GM23338 (cell line): Measurements from ENCODE around the gene CYB5A. TPM values are rescaled to one million over a fixed set of nuclear protein-coding genes. Genes with fewer than 3 reads are reported as not detected.

ENCODE experiments used
- ATAC-seq: fragments of 200-7000 bp; cut with Tn5 transposase; 3 replicates; pipeline ENCODE4 v1.9.1; 2020
- DNase-seq: peaks from one replicate; pipeline ENCODE4 v3.0.0-alpha.2; 2015; ENCODE audit warnings: low spot score
- H2AFZ ChIP-seq: fragments of 200-600 bp; sonication (generic); 2 replicates; pipeline ENCODE4 v1.8.0; 2016; ENCODE audit warnings: antibody characterized with exemption, mild to moderate bottlenecking, moderate library complexity
- H3F3A ChIP-seq: fragments of 200-600 bp; sonication (generic); replicated peaks from 2 replicates; pipeline ENCODE4 v1.8.0; 2017; ENCODE audit warnings: antibody characterized with exemption, mixed run types, low read depth
- H3K27ac ChIP-seq: fragments of 200-600 bp; sonication (generic); 2 replicates; pipeline ENCODE4 v1.6.1; 2016; ENCODE audit warnings: low read depth
- H3K27me3 ChIP-seq: fragments of 200-600 bp; sonication (generic); 2 replicates; pipeline ENCODE4 v1.8.0; 2016; ENCODE audit warnings: mild to moderate bottlenecking, mixed run types, moderate library complexity; ENCODE audit not compliant: insufficient read depth
- H3K36me3 ChIP-seq: fragments of 200-600 bp; sonication (generic); 2 replicates; pipeline ENCODE4 v1.8.0; 2016; ENCODE audit warnings: mild to moderate bottlenecking; ENCODE audit not compliant: insufficient read depth
- H3K4me1 ChIP-seq: fragments of 200-600 bp; sonication (generic); 2 replicates; pipeline ENCODE4 v1.8.0; 2016; ENCODE audit warnings: mild to moderate bottlenecking, moderate library complexity; ENCODE audit not compliant: insufficient read depth
- H3K4me2 ChIP-seq: fragments of 200-600 bp; sonication (generic); 2 replicates; pipeline ENCODE4 v1.7.1; 2017; ENCODE audit warnings: mixed run types
- H3K4me3 ChIP-seq: fragments of 200-600 bp; sonication (generic); 2 replicates; pipeline ENCODE4 v1.6.1; 2016; ENCODE audit warnings: mixed run types
- H3K79me2 ChIP-seq: fragments of 200-600 bp; sonication (generic); replicated peaks from 2 replicates; pipeline ENCODE4 v1.8.0; 2017; ENCODE audit warnings: mild to moderate bottlenecking; ENCODE audit not compliant: insufficient read depth
- H3K9me2 ChIP-seq: fragments of 200-600 bp; sonication (generic); 2 replicates; pipeline ENCODE4 v1.8.0; 2017; ENCODE audit not compliant: insufficient read depth
- H4K20me1 ChIP-seq: fragments of 200-600 bp; sonication (generic); replicated peaks from 2 replicates; pipeline ENCODE4 v1.8.0; 2017; ENCODE audit warnings: mild to moderate bottlenecking; ENCODE audit not compliant: insufficient read depth
- H3K27ac Mint-ChIP-seq: 2 replicates; pipeline ENCODE4 v1.8.0; 2020; ENCODE audit warnings: inconsistent platforms, mild to moderate bottlenecking, moderate library complexity, mixed read lengths
- H3K27me3 Mint-ChIP-seq: 3 replicates; pipeline ENCODE4 v1.8.0; 2022; ENCODE audit warnings: low read depth, mild to moderate bottlenecking, moderate library complexity, mixed read lengths, inconsistent platforms; ENCODE audit not compliant: insufficient read depth, poor library complexity
- H3K36me3 Mint-ChIP-seq: 3 replicates; pipeline ENCODE4 v1.8.0; 2021; ENCODE audit warnings: low read depth, mild to moderate bottlenecking, inconsistent platforms, moderate library complexity, mixed read lengths
- H3K4me1 Mint-ChIP-seq: 3 replicates; pipeline ENCODE4 v1.8.0; 2020; ENCODE audit warnings: mild to moderate bottlenecking, inconsistent platforms, mixed read lengths
- H3K4me3 Mint-ChIP-seq: 3 replicates; pipeline ENCODE4 v1.8.0; 2021; ENCODE audit warnings: moderate library complexity, mild to moderate bottlenecking, inconsistent platforms, mixed read lengths
- H3K9me3 Mint-ChIP-seq: 3 replicates; pipeline ENCODE4 v1.8.0; 2020; ENCODE audit warnings: moderate library complexity, mild to moderate bottlenecking, inconsistent platforms, mixed read lengths
- CREB1 ChIP-seq: fragments of 250-450 bp; sonication (Bioruptor Pico); IDR thresholded peaks from 2 replicates; pipeline ENCODE4 v1.5.0; 2020; ENCODE audit warnings: low read depth, mild to moderate bottlenecking, moderate library complexity
- CTCF ChIP-seq, 2 experiments: fragments of 200-600 bp in 1 of 2; sonication (generic) in 1 of 2; conservative IDR thresholded peaks; 2 replicates each; pipeline versions ENCODE4 v1.5.1 to v1.6.1; 2016 to 2017; ENCODE audit warnings: antibody characterized with exemption in 2 of 2, low read depth in 2 of 2, mild to moderate bottlenecking in 2 of 2, moderate library complexity in 1 of 2
- EZH2 ChIP-seq: fragments of 200-600 bp; sonication (generic); IDR thresholded peaks from one replicate; pipeline ENCODE4 v1.8.0; 2017; ENCODE audit warnings: antibody characterized with exemption, mild to moderate bottlenecking, low read depth; ENCODE audit not compliant: unreplicated experiment
- EZH2phosphoT487 ChIP-seq: fragments of 200-600 bp; sonication (generic); IDR thresholded peaks from one replicate; pipeline ENCODE4 v1.8.1; 2018; ENCODE audit warnings: antibody characterized with exemption; ENCODE audit not compliant: unreplicated experiment
- JUNB ChIP-seq: IDR thresholded peaks from one replicate; pipeline ENCODE4 v1.6.1; 2016; ENCODE audit warnings: antibody characterized with exemption; ENCODE audit not compliant: unreplicated experiment
- NANOG ChIP-seq: IDR thresholded peaks from 2 replicates; pipeline ENCODE4 v1.6.1; 2016; ENCODE audit warnings: antibody characterized with exemption, borderline replicate concordance
- POLR2AphosphoS5 ChIP-seq: IDR thresholded peaks from 2 replicates; pipeline ENCODE4 v1.6.1; 2016; ENCODE audit warnings: antibody characterized with exemption, low read depth
- STAT1 ChIP-seq: IDR thresholded peaks from one replicate; pipeline ENCODE4 v1.6.1; 2016; ENCODE audit warnings: antibody characterized with exemption; ENCODE audit not compliant: unreplicated experiment
- ZNF331 ChIP-seq: fragments of 250-450 bp; sonication (Bioruptor Pico); IDR thresholded peaks from 2 replicates; pipeline ENCODE4 v1.5.0; 2020; ENCODE audit warnings: low read depth, mild to moderate bottlenecking, moderate library complexity
- ZNF462 ChIP-seq: fragments of 250-450 bp; sonication (Bioruptor Pico); IDR thresholded peaks from 2 replicates; pipeline ENCODE4 v1.5.0; 2020; ENCODE audit warnings: mild to moderate bottlenecking, moderate library complexity
- polyA plus RNA-seq: library from polyadenylated mRNA; unstranded; fragments of >200 nt; fragmentation: Nextera tagmentation; extraction: Ambion mirVana; gene quantifications from 2 replicates; pipeline ENCODE4 v1.2.1, GENCODE V29; 2016
- total RNA-seq: library from RNA; depleted of rRNA; stranded (reverse); fragments of >200 nt; shearing (Covaris generic); gene quantifications from 2 replicates; pipeline ENCODE4 v1.2.3, GENCODE V29; 2014

Gene CYB5A
- total and polyA plus RNA-seq, 2 experiments from 2014 or later: 136 to 283 TPM

- H3K27ac ChIP-seq: no peak overlapping the region
- H3K27me3 ChIP-seq: no peaks in the 10 kb centered on the region
- H3K36me3 ChIP-seq: no peaks in the 10 kb centered on the region
- no peak overlapping the region for H3K4me3 Mint-ChIP-seq
- no peak overlapping the region for H2AFZ ChIP-seq
- peaks cover 42% of the 10 kb centered on the region for H3K36me3 Mint-ChIP-seq
- H3K4me1 Mint-ChIP-seq: peaks cover 19% of the 10 kb centered on the region
- no peaks in the 10 kb centered on the region for H4K20me1 ChIP-seq
- H3K4me3 ChIP-seq: no peak overlapping the region
- H3K79me2 ChIP-seq: no peaks in the 10 kb centered on the region
- peaks cover 8% of the 10 kb centered on the region; the same call in 1 of the 2 replicates for H3K9me2 ChIP-seq
- no peaks in the 10 kb centered on the region for H3F3A ChIP-seq
- H3K4me2 ChIP-seq: no peak overlapping the region
- no peaks in the 10 kb centered on the region; the same call in 2 of the 3 replicates for H3K9me3 Mint-ChIP-seq
- DNase-seq (no peak), ATAC-seq (no peak)
- H3K27ac Mint-ChIP-seq: no peak overlapping the region; the same call in 1 of the 2 replicates
- TF ChIP-seq CTCF (conservative IDR thresholded peaks at IDR 0.05; ENCODE audit: low read depth in 2 of 2) (no peak), EZH2 (no peak), EZH2phosphoT487 (no peak), ZNF462 (CRISPR knock-in tag) (no peak), POLR2AphosphoS5 (no peak), NANOG (no peak), STAT1 (no peak), ZNF331 (no peak), JUNB (no peak), CREB1 (CRISPR knock-in tag) (no peak)
- H3K27me3 Mint-ChIP-seq: peaks cover 5% of the 10 kb centered on the region
- peaks cover 10% of the 10 kb centered on the region; the same call in 1 of the 2 replicates for H3K4me1 ChIP-seq
Measured at GRCh38 chr18:74250131-74250530, 41.6 kb downstream of the CYB5A start.
